Caki2 (cell line): ENCODE data around the gene PMFBP1. TPM values are rescaled to one million over a fixed set of nuclear protein-coding genes. Genes with fewer than 3 reads are reported as not detected.
"Not testable (repeated sequence)": the region's sequence is repeated elsewhere in the genome, so short reads cannot be mapped to it uniquely, and the experiment has no call there.

ENCODE experiments used
- DNase-seq: peaks from one replicate; pipeline ENCODE4 v3.0.0-alpha.2; 2015; ENCODE audit warnings: low read depth
- in situ Hi-C: cut with HindIII; loops from 2 replicates; pipeline ENCODE4 v1.10.0; 2016; ENCODE audit warnings: low sequenced_read_pairs, low pct_unique_long_range_greater_than_20kb, mixed read lengths
- total RNA-seq: library from RNA; depleted of rRNA; stranded (reverse); fragments of >200 nt; shearing (Covaris generic); gene quantifications from 2 replicates; pipeline ENCODE4 v1.2.3, GENCODE V29; 2014; ENCODE audit warnings: low replicate concordance; rRNA removed

PMFBP1 gene
- total RNA-seq, 1 experiment from 2014 or later, result 3.4 TPM

DNA sequence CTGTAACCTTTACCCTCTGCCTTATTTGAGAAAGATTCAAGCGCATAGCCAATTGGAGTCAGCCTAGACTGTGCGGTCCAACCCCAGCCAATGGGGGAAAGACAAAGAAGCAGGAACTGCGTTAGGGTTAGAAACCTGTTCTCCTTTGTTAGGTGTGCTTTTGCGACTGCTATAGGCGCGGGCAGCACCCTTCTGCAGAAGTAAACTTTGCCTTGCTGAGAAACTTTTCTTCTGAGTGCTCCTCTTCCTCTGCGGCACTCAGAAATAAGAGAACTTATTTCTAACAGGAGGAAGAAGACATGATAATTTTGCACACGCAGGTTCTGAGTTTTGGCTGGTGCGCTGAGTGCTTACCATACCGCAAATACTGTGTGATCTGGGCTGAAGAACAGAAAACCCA, 87.5 kb downstream of the PMFBP1 start:
- no peak for DNase-seq
- in situ Hi-C loops, result no loop called here

DNA sequence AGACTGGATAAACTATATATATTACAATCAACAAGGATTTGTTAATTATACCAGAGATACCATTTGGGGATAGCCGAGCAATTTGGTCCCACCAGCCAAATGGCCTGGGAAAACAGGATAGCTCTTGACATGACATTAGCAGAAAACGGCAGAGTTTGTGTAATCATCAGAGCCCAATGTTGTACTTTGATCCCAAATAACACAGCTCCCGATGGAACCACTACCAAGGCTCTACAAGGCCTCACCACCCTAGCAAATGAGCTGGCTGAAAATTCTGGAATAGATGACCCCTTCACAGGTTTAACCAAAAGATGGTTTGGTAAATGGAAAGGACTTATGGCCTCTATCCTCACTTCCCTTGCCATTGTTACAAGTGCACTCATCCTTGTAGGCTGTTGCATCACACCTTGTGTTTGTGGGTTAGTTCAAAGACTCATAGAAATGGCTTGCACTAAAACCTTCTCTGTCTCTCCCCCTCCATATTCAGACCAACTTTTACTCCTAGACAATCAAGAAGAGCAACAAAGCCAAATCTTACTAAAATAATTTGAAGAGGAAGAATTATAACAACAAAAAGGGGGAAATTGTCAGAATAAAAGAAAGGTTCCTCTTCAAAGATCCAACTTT, 88.1 kb downstream of the PMFBP1 start:
- in situ Hi-C loops, result no loop called here
- DNase-seq, result no peak

DNA sequence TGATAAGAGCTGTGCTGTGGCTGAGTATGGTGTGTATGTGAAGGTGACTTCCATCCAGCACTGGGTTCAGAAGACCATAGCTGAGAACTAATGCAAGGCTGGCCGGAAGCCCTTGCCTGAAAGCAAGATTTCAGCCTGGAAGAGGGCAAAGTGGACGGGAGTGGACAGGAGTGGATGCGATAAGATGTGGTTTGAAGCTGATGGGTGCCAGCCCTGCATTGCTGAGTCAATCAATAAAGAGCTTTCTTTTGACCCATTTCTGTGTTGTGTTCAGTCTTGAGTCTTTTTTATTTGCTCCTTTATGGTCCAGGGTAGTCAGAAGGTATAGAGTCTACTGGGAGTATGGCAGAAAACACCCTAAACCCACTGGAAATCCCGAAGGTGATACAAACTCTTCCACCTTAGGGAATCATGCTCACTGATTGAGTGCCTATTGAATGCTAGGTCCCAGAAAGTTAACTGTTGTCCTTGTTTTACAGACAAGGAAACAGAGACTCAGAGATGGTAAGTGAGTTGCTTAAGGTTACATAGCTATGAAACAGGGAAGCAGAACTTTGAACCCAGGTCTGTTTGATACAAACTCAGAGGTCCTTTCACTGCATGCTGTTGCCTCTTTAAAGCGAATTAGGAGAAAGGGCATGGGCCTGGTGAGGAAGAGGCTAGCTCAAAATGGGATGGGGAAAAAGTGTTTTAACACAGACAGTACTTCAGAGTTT, 94.8 kb downstream of the PMFBP1 start:
- DNase-seq, in situ Hi-C loops: not testable (repeated sequence)

DNA sequence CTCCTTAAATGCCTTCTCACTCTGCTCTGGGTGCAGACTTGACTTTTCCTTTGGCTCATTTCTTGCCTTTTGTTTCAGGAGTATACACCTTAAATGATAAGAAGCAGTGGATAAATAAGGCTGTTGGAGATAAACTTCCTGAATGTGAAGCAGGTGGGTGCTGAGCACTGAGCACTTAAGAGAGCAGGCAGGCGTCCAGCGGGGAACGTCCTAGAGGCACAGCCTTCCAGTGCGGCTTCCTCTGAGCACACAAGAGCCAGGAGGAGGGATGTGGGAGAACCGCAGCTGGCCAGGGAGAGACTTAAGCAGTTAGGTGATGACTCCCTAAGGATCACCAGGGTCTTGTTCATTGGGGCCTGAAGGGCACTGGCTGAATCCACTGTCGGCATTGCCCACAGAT, 96.9 kb downstream of the PMFBP1 start:
- DNase-seq, in situ Hi-C loops: not testable (repeated sequence)

DNA sequence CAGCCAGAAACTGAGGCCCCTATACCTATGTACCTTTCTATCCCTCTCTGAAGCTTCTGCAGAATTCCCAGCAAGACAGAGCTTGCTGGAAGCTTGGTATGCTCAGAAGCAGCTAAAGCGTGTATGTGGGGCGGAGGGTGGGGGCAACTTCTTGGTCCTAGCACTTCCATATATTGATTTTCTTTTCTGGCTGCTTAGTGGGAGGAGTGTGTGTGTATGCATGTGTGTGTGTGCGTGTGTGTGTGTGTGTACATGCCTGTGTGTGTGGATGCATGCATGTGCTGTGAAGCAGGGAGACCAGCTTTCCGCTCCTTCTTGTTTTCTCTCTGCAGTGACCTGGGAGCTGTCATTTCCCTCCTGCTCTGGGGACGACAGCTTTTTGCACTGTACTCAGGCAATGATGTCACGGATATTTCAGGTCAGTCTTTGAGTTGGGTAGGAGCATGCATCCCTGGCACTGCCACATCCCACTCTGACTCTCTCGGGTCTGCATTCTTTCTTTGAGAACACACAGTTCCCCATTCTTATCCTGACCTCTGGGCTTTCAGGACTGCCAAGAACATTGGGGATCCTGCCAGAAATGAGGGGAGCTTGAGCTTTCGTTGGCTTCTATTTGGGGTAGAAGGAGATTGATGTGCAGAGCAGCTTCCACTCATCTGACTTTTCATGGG, 98.3 kb downstream of the PMFBP1 start:
- in situ Hi-C loops, result no loop called here
- no peak for DNase-seq

DNA sequence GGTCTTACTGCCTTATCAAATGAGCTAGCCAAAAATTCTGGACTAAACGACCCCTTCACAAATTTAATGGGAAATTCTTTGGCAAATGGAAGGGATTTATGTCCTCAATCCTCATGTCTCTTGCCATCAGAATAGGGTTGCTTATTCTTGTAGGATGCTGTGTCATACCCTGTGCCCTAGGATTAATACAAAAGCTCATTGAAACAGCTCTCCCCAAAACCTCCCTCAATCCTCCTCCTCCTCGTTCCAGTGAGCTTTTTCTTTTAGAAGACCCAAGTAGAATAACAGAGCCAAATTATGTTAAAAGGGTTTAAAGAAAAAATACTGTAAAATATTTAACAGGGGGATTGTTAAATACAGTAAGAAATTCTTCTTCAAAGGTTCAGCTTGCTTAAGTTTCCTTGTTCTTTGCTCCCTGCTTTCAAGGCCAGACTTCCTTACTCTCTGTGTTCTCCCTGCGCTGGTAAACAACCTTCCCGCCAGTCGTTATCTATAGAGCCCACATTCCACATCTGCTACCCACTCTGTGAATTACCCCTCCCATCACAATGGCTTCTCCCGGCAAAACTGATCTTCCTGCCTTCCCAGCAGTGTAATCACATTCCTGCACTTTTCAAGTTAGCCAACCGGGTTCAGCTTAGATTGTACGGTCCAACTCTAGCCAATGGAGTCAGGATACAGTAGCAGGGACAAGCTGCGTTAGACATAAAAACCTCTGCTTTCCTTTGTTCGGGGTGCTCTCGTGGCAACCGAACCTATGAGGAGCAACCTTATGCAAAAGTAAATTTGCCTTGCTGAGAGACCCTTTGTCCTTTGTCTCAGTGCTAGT, 99.2 kb downstream of the PMFBP1 start:
- in situ Hi-C loops, result no loop called here
- no peak for DNase-seq

Other genes starting within 250 kb of the PMFBP1 start
- gene PKD1L3, start 171.8 kb downstream of the PMFBP1 start, total RNA-seq, result not detected in 2 replicates
- 3.5 and 8.4 TPM in 2 replicates for gene DHODH, start 163.4 kb downstream of the PMFBP1 start, total RNA-seq
- not detected in 2 replicates for gene HP, start 117.7 kb downstream of the PMFBP1 start, total RNA-seq
- not detected in 2 replicates for gene HPR, start 108.9 kb downstream of the PMFBP1 start, total RNA-seq
- gene TXNL4B, start 78.5 kb downstream of the PMFBP1 start, total RNA-seq, result 12.9 and 14.3 TPM in 2 replicates
- 33.2 and 44.9 TPM in 2 replicates for gene DHX38, start 78.3 kb downstream of the PMFBP1 start, total RNA-seq